ENCODE results near the gene MEI1.
A peak's percentile ranks its signal among the peaks of the same experiment; 100 is the strongest.

Gene MEI1

DNA sequence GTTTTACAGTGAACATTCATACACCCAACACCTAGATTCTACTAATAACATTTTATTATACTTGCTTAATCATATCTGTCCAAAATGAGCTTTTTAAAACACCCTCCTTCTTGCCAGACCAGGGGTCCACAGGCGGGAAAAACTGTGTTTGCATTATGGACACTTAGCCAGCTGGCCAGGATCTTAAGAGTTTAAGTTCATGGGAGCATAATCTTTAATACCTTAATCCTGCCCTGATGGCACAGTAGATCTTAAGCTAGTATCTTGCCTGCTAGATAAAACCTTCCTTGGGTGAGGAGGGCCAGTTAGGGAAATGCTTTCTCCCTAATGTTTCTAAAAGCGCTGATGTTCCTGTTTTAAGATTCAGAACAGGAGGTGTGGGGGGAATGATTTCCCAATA is 88.0 kb downstream of the MEI1 start:
- DNase-seq: no peak

DNA sequence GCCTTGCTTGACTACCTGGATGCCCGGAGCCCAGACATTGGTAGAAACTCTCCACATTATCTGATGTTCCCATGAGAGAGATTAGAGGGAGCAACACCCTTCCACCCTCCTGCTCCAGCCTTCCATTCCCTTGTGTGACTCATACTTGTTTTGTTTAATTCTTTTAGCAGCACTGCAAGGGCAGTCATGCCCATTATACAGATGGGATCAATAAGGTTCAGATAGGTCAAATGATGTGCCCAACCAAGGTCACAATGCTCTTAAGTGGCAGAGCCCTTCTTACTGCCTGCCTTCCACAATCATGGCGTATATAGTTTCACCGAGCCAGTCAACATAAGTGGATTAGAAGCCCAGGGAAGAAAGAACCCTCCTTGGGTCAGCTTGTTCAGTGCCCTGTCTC is 94.6 kb downstream of the MEI1 start:
- DNase-seq: no peak

DNA sequence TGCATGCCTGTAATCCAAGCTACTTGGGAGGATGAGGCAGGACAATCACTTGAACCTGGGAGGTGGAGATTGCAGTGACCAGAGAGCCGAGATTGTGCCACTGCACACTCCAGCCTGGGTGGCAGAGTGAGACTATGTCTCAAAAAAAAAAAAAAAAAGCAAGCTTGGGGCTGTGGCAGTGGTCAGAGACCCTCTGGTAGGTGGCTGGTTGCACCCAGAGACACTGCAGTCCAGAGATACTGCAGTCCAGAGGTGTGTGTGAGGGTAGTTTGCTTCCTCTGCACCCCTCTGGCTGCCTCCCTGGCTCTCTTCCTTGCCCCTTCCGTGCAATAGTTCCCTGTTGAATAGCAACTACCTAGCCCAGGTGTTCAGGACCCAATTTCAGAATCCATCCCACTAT is 99.4 kb downstream of the MEI1 start:
- no peak for DNase-seq

DNA sequence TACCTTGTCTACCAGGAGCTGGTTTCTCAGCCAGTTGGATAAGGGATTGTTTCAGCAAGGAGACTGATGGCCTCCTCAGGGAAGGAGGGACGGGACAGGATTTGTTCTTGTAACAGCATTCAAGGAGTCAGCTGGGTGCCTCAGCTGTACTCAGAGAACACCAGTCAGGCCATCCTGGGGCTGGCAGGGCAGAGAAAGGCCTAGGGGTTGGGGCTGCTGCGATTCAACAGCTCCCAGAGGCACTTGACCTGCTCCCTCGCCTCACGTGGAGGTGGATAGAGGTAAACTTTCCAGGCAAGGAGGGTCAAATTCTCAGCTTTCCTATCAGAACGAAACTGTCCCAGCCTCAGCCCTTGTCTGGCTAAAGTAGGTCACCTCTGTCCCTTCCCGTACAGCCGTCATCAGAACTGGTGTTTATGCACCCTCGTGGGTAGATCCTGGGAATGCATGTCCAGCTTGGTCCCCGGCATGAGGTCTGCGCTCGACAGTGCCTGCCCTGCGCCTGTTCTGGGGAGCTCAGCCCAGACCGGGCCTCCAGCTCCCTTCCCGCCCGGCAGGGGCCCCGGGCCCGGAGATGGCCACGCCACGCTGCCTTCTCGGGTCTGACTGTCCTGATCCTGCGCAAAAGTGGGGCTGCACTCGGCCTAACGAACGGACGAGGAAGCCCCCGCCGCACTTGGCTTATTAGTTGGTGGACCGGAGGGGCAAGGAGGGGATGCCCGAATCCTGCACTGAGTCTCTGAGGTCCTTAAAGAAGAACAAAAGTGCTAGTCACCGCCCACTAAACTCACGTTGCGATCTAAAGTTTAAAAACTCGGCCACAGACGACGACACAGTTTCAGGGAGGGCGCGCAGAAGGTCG is 100.4 kb downstream of the MEI1 start:
- DNase-seq: no peak

DNA sequence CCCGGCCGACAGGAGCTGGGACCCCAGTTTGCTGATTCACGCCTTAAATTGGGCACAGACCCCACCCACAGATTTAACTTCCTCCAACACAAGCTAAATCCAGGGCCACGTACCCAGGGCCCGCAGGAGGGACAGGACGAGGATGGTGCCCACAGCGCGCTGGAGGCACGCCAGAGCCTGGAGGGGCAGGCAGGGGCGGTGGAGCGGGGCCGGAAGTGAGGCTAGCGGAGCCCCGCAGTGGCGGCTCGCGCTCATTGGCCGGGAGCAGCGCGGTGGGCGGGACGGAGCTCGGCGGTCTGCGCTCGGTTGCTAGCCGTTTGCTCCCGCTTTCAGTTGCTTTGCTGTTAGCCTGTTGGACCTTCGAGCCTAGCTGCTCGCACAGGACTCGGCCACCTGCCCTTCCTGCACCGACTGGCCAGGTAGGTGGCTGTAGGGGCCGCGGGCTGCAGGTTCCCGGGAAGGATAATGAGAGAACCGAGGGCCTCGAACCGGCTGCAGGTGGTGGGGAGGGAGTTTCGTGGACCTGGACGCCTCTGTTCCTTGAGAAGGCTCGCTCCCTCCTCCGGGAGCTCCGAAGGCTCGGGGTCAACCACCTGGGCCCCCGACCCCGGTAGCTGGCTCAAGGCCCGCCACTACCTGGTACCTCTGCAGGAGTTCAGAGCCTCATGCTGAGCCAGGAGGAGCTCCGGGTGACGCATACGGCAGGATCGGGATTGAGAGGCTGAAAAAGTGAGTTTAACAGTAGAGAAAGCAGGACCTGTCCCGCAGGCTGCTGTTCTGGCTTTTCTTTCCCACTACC is 101.2 kb downstream of the MEI1 start, which contains the start of gene CCDC134:
Gene CCDC134 (plus strand): TSS at position 332 of the 799 bp plus-strand sequence. CDS start 8,212 bp downstream, outside the sequence.
- DNase-seq: peak; percentile 93

DNA sequence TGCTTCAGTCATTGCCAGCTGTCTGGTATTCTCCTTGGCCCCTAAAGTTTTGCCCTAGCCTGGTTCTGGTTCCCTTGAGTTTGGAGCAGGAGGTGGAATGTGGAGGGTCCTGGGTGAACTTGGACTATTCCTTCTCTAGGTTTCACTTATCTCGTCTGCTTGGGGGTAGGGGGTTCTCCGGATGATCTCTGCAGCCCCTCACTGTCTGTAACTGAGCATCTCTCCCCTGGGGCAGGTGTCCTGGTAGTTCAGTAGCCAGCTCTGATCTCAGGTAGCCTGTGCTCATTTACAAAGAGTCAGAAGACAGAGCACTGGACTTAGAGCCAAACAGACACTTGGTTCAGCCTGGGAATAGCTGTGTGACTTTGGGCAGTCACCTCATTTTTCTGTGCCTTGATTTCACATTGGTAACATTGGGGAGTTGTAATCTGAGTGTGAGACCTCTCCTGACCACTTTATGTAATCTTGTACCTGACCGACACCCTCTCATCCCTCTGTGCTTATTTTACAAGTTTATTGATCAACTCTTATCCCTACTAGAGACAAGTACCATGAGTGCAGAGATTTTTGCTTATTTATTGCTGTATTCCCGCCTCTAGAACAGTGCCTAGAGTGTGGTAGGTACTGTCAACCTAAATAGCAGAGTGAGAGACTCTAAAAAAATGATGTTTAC is 102.0 kb downstream of the MEI1 start:
- no peak for DNase-seq

DNA sequence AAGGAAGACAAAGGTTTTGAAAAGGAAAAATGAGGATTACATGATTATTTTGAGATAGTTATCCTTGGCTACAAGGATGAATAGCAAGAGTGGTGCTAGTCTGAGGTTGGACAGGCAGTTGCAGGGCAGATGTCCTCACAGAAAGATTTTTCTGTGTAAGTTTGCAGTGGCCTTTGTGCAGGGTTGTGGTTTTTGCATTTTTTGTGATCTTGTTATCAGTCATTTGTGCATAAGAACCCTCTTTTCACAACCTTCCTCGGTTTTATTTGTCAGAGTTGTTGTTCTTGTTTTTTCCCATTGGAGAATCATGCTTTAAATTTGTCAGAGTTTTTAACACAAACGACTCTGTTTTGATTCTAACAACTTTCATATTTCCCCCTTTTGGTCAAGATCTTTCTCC is 102.6 kb downstream of the MEI1 start:
- DNase-seq: no peak

DNA sequence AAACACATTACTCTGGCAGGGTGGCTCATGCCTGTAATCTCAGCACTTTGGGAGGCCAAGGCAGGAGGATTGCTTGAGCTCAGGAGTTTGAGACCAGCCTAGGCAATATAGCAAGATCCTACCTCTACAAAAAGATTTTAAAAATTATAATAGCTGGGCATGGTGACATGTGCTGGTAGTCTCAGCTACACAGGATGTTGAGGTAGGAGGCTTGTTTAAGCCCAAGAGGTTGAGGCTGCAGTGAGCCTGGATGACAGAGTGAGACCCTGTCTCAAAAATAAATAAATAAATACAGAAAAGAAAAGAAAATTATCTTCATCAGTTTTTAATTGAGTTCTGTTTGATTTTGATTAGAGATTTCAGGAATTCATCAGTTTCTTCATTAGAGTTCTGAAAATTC is 106.3 kb downstream of the MEI1 start:
- no peak for DNase-seq

DNA sequence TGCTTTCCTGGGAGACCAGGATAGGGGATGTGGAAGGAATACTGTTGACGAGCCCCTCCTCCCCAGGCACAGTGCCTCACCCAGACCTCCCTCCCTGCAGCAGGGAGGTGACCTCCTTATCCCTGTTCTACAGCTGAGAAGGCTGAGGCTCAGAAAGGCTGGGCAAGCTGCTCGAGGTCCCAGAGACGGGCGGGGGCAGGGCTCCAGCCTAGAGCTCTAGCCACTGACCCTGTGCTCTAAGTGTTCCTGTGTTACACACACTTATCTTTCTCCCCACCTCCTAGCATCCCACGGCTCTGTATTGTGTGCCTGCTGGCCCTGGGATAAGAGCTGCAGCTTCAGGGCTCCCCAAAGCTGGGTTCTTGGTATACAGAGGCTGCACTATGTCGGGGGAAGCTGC is 109.1 kb downstream of the MEI1 start:
- no peak for DNase-seq

DNA sequence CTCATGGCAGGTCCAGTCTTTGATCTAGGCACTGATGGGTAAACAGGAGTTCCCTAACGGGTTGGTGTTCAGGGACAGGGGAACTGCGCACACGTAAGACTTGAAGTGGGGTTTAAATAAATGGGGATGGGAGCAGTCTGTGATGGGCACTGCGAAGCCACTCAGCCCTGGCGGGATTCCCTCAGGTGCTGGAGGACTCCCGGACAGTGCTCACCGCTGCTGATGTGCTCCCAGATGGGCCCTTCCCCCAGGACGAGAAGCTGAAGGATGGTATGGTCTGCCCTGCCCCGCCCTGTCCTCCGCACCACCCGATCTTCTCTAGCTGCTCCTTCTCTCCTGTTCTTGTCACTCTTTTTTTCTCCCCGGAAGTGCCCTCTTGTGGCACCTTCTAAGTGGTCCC is 110.7 kb downstream of the MEI1 start:
- DNase-seq: no peak

DNA sequence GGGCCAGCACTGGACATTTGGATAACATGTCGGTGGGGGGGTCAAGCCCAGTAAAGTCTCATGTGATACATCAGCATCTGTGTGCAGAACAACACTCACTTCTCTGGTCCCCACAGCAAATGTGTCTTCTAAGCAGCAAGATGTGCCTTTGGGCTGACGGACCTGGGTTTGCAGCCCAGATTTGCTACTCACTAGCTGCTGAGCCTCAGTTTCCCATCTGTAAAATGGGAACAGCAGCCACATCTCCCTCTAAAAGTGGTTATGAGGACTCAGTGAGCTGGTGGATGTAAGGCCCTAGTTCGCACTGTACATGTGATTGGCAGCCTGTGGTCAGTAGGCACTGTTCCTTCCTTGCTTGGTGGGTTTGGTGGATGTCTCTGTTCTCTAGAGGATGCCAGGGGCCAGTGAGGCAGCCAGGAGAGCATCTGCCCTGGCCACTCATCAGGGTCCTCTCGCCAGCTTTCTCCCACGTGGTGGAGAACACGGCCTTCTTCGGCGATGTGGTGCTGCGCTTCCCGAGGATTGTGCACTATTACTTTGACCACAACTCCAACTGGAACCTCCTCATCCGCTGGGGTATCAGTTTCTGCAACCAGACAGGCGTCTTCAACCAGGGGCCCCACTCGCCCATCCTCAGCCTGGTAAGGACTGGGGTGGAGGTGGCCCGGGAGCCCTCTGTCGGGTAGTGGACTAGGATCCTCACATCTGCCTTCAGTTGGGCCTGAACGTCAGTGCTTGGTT is 113.7 kb downstream of the MEI1 start:
- no peak for DNase-seq

DNA sequence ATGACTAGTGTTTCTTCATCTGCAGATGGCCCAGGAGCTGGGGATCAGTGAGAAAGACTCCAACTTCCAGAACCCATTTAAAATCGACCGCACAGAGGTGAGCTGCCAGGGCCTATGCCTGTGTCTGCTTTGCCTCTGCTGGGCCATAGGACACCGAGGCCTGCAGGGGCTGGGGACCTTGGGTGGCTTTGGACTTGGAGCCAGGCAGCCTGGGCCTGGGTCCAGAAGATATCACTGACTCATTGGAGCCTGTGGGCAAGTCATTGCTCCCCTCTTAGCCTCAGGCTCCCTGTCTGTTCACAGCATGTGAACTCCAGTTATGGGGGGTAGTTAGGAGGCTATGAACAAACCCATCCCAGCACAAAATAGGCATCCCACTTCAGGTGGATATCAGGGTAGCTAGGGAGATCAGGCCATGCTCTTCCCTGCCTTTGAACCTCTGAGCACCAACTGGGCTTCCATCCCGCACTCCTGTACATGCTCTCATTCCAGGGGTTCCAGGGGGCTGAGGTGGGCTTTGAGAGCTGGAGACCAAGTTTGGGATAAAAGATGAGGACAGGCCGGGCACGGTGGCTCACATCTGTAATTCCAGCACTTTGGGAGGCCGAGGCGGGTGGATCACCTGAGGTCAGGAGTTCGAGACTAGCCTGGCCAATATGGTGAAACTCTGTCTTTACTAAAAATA is 114.6 kb downstream of the MEI1 start:
- no peak for DNase-seq

DNA sequence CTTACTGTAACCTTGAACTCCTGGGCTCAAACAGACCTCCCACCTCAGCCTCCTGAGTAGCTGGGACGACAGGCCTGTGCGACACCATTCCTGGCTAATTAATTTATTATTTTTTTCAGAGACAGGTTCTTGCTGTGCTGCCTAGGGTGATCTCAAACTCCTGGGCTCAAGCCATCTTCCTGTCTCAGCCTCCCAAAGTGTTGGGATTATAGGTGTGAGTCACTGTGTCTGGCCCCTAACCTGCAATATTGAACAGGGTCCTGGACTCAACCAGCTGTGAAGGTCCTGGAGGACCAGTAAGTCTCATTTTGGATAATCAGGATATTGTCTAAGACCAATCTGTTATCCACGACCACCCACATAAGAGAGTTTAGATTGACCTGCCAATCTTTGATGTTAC is 116.4 kb downstream of the MEI1 start:
- no peak for DNase-seq

DNA sequence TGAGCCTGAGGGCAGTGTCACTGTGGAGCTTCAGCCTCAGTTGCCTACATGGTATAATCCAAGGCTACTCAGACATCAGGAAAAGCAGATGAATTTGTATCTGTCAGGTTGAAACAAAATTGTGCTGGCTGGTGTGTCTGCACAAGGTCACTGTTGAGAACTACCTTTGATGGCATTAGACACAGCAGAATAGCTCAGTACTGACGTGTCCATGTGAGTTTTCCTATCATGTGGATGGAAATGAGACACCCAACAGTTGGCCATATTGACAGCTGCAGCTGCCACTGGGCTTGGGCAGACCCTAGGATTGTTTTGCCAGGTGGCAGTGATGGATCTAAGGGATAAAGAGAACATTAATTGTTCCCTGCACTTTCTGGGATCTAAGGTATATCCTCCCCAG is 116.9 kb downstream of the MEI1 start:
- no peak for DNase-seq

DNA sequence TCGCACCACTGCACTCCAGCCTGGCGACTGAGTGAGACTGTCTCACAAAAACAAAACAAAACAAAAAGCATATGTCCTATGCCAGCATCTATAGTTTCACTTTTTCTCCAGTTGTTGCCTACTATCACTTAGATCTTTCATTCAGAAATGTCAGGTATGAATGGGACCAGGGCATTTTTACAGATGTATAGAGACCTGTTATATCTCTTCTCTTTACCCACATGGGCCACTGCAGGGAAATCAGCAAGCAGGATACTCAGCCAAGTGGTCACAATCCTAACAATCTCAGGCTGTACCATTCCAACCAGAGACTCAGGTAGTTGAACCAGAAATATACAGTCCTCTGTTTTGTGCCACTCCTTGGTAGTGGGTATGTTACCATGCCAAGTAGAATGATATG is 117.6 kb downstream of the MEI1 start:
- DNase-seq: no peak

DNA sequence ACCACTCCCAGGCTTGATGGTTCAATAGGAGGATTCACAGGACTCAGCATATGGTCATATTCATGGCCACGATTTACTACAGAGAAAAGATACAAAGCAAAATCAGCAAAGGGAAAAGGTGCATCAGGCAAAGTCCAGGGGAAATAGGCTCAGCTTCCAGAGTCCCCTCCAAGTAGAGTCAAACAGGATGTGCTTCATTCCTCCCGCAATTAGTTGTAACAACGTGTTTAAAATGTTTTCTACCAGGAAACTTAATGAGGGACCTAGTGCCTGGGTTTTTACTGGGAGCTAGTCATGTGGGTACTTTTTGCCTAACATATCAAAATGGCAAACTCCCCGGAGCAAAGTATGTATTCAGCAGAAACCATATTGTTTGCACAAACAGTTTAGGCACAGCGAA is 118.7 kb downstream of the MEI1 start:
- DNase-seq: no peak

DNA sequence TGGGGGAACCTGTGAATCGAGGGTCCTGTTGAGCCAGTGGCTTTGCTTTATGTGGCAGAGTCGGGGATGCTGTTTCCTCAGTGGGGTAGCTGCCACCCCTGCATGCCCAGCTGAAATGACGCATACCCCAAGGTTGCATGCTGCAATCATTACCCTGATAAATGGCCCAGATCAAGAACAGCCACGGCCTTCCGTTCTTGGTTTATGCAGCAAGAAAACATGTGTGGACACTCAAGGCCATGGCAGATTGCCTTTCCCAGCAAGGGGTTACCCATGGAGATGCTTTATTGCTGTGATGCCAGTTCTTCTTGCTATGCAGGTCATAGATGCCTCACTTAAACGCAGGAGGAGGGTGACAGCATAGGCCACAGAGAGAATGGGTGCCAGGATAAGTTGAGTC is 119.3 kb downstream of the MEI1 start:
- DNase-seq: no peak

DNA sequence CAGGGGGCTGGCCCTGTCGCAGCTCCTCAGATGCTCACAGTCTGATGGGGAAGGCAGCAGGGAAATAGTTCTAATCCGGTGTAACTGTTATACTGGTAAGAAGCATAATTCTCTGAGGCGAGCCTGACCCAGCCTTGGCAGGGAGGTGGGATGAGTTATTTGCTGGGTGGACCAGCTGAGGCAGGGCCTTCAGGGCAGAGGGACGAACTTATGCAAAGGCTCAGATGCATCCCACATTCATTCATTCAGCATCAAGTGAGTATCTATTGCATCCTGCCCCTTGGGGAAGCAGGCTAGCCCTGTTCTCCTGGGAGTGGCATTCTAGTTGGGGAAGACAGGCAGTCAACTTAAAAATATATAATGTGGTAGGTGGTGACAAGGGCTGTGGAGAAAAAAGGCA is 120.0 kb downstream of the MEI1 start:
- DNase-seq: no peak

DNA sequence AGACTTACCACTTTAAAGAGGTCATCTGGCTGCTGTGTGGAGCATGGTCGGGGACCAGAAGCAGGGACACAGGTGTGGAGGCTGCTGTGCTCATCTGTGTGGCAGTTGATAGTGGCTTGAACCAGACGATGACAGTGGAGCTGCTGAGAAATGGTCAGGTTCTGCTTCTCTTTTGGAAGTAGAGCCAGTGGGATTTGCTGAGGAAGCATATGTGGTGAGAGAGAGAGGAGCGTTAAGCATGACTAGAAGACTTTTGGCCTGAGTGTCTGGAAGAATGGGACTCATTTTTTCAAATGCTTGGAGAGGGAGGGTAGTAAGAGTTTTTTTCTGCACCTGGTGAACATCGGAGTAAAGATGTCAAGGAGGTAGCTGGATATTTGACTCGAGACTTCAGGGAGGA is 121.1 kb downstream of the MEI1 start:
- no peak for DNase-seq

DNA sequence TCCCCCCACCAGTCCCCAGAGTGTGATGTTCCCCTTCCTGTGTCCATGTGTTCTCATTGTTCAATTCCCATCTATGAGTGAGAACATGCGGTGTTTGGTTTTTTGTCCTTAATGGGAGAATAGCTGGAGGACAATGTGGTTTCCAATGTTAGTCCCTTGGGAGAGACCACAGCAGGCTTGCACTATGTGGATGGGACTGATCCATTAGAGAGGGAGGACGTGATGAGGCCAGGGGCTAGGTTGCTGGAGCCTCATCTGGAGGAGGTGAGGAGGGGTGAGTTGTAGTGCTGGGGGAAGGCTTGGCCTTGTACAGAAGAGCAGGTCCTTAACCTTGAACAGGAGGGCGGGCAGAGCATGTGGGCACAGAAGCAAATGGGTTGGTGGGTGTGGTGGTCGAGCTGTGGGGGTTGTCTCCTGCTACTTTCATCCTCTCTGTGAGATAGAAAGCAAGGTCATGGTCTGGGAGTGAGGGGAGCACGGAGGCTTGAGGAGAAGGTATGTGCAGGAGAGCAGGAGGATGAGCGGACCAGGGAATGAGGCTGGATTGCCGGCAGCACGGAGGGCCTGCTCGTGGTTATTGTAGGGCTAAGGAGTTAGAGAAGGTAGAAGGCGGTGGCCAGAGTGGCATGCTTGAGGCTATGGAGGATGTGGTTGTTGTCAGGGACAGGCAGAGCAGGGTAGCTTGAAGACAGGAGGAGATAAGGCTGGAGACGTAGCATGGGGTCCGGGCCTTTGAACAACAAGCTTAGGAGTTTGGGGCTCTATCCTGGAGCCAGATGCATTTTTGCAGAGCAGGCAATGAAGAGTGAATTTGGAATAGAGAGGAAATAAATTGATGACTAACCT is 122.4 kb downstream of the MEI1 start:
- DNase-seq: no peak

DNA sequence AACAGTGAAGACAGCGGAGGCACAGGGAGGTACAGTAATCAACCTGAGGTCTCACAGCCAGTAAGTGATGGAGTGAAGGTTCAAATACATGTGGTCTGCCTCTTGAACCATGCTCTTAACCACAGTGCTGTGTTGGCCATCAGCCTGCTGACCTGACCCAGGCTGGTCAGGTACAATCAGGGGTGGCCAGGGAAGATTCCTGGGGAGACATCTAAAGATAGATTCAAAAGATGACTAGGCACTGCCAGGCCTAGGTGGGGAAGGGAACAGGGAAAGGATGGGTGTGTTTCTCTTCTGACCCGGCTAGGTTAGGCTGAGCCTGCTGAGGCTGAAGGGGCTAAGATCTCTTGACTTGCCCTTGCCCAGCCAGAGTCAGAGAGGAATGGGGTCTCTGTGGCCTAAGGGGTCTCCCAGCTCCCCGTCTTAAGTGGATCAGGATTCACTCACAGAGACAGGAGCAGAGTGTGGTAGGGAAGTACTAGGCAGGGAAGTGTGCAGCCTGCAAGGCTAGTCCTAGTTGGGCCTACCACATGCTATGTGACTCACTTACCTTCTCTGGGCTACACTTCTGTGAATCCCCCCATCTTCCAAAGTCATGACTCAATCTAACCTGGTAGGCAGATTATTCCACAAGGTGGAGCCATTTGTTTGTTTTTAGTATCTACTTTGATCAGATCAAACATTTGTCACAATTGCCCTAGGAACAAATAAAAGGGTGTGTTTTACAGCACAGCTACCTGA is 123.2 kb downstream of the MEI1 start:
- DNase-seq: no peak
